Neutrophil (primary cell): ENCODE measurements around the gene RTN4.

ENCODE experiments used
- H3K27ac ChIP-seq: fragments of 200-600 bp; sonication (generic); 2 replicates; pipeline ENCODE4 v1.5.1; 2016; ENCODE audit warnings: mild to moderate bottlenecking, moderate library complexity
- H3K27me3 ChIP-seq: fragments of 200-600 bp; sonication (generic); 2 replicates; pipeline ENCODE4 v1.6.0; 2016; ENCODE audit warnings: mild to moderate bottlenecking
- H3K36me3 ChIP-seq: fragments of 200-600 bp; sonication (generic); 2 replicates; pipeline ENCODE4 v1.5.1; 2017
- H3K4me1 ChIP-seq, 2 experiments: fragments of 200-600 bp in 1 of 2; sonication (generic) in 1 of 2; 1 replicate in 1 of 2; 2 replicates in 1 of 2; pipeline versions ENCODE4 v1.5.1 to v1.6.1; 2013 to 2016; ENCODE audit warnings: low read depth in 1 of 2, low read length in 1 of 2, mild to moderate bottlenecking in 1 of 2, moderate library complexity in 1 of 2; ENCODE audit not compliant: control insufficient read depth in 1 of 2, insufficient read depth in 1 of 2
- H3K4me3 ChIP-seq, 2 experiments: fragments of 200-600 bp in 1 of 2; sonication (generic) in 1 of 2; 1 replicate in 1 of 2; 2 replicates in 1 of 2; pipeline ENCODE4 v1.5.1; 2013 to 2016; ENCODE audit warnings: low read depth in 1 of 2, low read length in 1 of 2, mild to moderate bottlenecking in 1 of 2, moderate library complexity in 1 of 2
- H3K9me3 ChIP-seq: fragments of 200-600 bp; sonication (generic); 2 replicates; pipeline ENCODE4 v1.5.1; 2016
- CTCF ChIP-seq: fragments of 200-600 bp; sonication (generic); IDR thresholded peaks from 2 replicates; pipeline ENCODE4 v1.5.1; 2016; ENCODE audit warnings: antibody characterized with exemption

Gene RTN4

GRCh38 chr2:54931473-54931872, 118.8 kb downstream of the RTN4 start:
- Histone ChIP-seq H3K9me3 (no peaks in the 10 kb centered on the region), H3K27me3 (no peaks in the 10 kb centered on the region), H3K36me3 (no peaks in the 10 kb centered on the region), H3K27ac (no peak overlapping the region), H3K4me1 (no peaks in the 10 kb centered on the region), H3K4me3 (no peak overlapping the region)
- no peak for TF ChIP-seq CTCF

- no peaks in the 10 kb centered on the region for H3K36me3 ChIP-seq
- no peaks in the 10 kb centered on the region for H3K9me3 ChIP-seq
- no peak for TF ChIP-seq CTCF
- H3K4me1 ChIP-seq: no peaks in the 10 kb centered on the region
- no peaks in the 10 kb centered on the region for H3K27me3 ChIP-seq
- no peak overlapping the region for H3K4me3 ChIP-seq
- no peak overlapping the region for H3K27ac ChIP-seq
These were observed 121.5 kb downstream of the RTN4 start for GRCh38 chr2:54928719-54929118.

GRCh38 chr2:54927751-54928615, 122.3 kb downstream of the RTN4 start:
- Histone ChIP-seq H3K4me3 (no peak overlapping the region), H3K27me3 (no peaks in the 10 kb centered on the region), H3K36me3 (no peaks in the 10 kb centered on the region), H3K27ac (no peak overlapping the region), H3K4me1 (no peaks in the 10 kb centered on the region), H3K9me3 (no peaks in the 10 kb centered on the region)
- no peak for TF ChIP-seq CTCF

- no peak for TF ChIP-seq CTCF
- no peak overlapping the region for H3K27ac ChIP-seq
These were observed 123.0 kb downstream of the RTN4 start for GRCh38 chr2:54927085-54927750.

GRCh38 chr2:54925022-54925421, 125.2 kb downstream of the RTN4 start:
- Histone ChIP-seq H3K4me1 (no peaks in the 10 kb centered on the region), H3K36me3 (no peaks in the 10 kb centered on the region), H3K27me3 (no peaks in the 10 kb centered on the region), H3K4me3 (no peak overlapping the region), H3K27ac (no peak overlapping the region), H3K9me3 (no peaks in the 10 kb centered on the region)
- TF ChIP-seq CTCF: no peak

More at GRCh38 chr2:54927085-54927750, 123.0 kb downstream of the RTN4 start:
- H3K36me3 ChIP-seq: no peaks in the 10 kb centered on the region
- no peaks in the 10 kb centered on the region for H3K27me3 ChIP-seq
- no peaks in the 10 kb centered on the region for H3K4me1 ChIP-seq
- H3K9me3 ChIP-seq: no peaks in the 10 kb centered on the region
- H3K4me3 ChIP-seq: no peak overlapping the region
